GM19043 (cell line): ENCODE data around the gene EMILIN3.

Experiments
- ATAC-seq: cut with Tn5 transposase; IDR thresholded peaks from one replicate; pipeline ENCODE4 v1.9.1; 2021; ENCODE audit warnings: low read depth; ENCODE audit not compliant: unreplicated experiment

The EMILIN3 gene

DNA sequence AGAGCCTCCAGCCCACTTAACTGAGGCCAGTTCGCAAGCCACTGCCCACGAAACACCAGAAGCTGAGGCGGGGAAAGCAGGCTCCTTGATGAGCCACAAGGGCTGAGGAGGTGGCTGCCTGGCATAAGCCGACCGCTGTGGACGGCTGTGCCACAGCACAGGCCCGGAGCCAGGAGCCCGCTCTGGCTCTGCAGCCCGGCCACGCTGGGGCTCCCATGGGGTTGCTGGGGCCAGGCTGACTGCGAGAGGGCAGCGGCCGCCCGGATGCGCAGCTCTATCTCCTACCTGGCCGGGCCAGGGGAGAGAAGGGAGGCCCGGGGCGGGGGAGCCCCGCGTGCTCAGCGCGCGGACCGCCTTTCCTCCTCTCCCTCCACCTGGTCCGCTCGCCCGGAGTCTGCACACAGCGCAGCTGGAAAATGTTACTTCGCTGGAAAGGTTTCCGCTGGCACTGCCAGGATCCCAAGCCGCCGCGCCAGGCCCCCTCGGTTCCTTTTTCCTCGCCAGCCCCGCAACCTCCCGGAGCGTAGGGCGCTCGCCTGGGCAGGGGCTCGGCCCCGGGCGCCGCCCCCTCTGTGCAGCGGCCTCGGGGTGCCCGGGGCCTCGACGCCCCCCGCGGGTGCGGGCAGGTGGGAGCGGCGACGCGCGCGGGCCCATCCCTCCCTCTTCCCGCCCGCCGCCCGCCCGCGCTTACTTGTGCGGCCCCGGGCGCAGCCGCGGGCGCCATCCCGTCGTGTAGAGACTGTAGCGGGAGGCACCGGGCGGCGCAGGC lies 657 bp downstream of the EMILIN3 start:
- ATAC-seq = no peak

DNA sequence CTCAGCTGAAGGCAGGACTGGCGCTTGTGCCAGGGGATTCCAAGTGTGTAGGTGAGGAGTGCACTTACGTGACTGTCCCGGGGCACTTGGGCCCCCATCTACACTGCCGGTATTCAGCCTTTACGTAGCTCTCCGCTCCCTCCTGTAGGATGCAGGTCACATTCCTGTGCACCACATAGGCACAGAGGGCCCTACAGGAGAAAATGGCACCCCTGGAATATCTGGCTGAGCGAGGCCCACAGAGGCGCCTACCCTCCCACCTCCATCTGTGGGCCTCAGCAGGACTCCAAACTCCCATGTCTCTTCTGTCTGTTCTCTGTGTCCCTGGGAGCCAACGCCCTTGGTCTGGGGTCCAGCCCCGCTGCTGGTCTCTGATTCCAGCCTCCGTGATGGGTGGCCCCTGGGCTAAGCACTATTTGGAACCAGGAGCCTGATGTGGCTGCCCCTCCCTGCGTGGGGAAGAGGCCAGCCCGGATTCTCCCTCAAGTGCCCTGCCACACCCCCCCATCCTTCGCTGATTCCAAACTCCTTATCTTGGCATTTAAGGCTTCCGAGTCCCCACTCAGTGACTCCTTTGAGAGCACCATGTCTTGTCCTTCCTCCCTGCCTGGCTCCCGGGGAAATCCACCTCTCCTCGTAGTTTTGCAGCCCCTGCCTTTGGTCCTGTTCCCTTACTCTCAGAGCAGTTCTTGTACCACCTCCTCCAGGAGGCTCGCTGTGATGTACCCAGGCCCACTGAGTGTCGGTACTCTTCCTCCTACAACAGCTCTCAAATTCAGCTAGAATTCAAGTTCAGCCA lies 1.5 kb downstream of the EMILIN3 start:
- no peak for ATAC-seq

GRCh38 chr20:41364236-41364855 lies 2.3 kb downstream of the EMILIN3 start:
- no peak for ATAC-seq

DNA sequence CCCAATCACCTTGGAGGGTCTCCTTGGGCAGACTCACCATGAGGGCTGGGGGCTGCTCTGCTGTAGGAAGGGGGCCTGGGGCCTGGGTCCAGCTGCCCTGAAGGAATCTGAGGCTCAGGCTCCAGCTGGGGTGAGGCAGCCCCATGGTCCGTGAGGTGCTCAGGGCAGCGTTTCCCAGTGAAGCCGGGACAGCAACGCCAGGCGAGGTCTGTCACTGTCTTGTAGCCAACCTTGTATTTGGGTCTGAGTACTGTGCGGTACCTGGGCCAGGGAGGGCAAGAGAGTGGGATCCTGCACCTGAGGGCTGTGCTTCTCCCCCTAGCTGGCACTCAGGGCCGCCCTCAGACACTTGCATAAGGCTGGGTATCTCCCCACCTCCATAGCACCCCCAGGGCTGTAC lies 3.0 kb downstream of the EMILIN3 start:
- no peak for ATAC-seq

DNA sequence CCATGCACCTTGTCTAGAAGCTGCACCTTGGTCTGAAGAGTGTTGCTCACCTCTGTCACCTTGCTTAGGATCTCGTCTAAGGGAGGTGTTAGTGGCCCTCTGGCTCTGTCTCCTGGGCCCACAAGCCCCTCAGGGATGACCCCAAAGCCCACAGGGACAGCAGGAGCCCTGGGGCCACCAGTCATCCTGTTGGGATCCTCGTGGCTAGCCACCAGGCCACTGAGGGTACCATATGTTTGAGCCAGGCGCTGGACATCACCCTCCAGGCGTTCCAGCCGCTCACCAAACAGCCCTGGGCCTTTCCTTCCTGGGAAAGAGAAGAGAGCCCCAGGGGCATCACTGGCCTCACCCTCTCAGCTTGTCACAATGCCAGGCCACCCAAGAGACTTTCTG lies 3.9 kb downstream of the EMILIN3 start:
- no peak for ATAC-seq

DNA sequence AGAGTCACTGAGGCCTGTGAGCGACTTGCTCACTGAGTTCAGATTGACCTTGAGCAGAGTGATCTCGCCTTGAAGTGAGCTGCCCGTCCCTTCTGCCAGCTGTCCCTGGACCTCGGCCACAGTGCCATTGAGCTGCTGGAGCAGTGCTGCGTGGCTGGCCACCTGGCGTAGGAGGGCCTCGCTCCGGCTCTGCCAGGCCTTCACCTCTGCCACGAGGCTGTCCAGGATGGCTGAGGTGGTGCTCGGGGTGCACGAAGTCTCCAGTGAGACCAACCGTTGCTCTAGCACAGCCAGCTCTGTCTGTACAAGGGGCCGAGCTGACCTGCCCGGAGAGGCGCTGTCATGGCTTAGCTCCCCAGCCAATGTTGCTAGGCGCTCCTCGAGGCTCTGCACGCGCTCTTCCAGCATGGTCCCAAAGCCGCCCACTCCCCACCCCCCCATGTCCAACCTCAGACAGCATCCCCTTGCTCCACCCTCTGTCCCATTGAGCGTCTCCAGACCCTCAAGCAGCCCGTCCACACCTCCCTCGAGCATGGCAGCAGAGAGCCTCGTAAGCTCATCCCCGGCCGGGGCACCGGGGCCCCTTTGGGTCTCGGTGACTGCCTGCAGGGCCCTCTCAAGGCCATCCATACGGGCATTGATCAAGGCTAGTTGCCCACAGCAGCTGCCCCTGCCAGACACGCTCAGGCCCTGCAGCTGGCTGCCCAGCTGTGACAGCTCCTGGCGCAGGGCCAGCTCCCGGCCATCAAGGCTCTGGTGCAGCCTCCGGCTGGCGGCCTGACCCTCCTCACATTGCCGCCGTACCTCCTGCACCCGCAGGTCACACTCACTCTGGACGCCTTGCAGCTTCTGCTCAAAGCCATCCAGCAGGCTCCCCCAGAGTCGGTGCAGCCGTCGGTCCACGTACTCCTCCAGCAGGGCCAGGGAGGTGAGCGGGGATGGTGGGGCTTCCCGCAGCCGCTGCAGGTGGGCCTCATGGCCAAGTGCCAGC lies 4.6 kb downstream of the EMILIN3 start:
- no peak for ATAC-seq

DNA sequence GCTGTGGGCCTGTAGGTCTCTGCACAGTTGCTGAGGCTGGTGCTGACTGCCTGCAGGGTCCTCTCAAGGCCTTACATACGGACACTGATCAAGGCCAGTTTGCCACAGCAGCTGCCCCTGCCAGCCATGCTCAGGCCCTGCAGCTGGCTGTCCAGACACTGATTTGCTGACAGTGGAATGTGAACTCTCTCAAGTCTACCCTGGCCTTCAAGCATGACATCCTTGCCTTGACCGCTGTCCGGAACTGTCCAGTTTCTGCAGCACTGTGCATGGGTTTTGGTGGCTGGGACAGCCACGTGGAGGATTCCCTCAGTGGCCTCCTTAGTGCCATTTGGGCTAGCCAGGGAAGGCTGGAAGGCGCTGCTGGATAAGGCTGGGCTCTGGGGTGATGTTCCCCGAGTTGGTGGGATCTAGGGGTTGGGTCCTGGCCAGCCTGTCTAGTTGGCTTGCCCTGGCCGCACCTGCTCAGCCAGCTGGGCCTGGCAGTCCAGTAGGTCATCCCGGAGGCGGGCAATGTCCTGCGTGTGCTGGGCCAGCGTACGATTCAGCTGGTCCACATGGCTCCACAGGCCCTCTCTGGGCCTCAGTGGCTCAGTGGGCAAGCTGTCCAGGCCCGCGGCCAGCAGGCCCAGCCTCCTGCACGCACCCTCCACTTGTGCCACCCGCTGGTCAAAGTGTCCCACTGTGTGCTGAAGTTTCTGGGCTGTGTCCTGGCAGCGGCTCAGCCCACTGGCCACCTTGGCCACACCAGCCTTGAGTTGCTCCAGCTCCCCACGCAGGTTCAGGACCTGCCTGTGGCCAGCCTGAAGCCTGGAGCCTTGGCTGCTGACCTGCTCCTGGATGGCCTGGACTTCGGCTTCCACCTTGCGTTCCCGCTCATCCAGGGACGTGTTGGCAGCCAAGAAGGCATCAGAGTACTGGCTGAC lies 5.5 kb downstream of the EMILIN3 start:
- ATAC-seq = no peak

DNA sequence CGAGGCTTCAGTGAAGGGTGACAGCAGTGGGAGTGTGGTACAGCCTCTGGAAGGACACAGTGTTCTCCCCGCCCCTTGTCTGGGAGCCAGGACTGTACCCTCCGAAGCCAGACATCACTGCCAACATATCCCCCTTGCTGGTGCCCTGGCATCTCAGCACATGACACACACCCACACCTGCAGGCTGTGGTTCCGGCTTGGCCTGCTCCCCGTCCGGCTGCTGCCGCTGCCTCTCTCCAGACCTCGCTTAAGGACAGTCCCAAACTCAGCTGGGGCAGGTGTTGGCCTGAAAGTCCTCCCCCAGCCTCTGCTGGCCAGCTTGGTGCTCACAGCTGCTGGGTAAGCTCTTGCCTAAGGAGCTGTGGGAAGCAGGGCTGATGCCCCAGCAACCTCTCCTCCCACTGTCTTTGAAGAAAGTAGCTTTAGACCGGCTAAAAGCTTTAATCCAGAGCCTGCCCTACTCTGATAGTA lies 7.0 kb downstream of the EMILIN3 start:
- no peak for ATAC-seq

DNA sequence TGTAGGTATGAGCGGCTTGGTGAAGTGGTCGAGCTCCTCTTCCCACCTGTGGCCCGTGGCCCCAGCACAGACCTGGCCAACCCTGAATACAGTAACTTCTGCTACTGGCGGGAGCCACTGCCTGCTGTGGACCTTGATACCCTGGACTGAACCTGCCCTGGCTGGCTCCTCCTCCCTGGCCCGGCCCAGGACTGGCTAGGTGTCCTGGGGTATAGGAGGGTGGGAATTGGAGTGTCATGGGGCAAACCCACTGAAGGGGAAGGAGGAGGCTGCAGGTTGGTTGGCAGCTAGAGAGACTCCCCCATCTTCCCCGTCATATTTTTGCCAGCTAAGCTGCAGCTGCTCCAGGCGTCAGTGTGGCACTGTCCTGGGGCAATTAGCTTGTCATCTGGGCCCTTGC lies 7.9 kb downstream of the EMILIN3 start:
- ATAC-seq = no peak

GRCh38 chr20:41358230-41358629 lies 8.4 kb downstream of the EMILIN3 start:
- no peak for ATAC-seq

DNA sequence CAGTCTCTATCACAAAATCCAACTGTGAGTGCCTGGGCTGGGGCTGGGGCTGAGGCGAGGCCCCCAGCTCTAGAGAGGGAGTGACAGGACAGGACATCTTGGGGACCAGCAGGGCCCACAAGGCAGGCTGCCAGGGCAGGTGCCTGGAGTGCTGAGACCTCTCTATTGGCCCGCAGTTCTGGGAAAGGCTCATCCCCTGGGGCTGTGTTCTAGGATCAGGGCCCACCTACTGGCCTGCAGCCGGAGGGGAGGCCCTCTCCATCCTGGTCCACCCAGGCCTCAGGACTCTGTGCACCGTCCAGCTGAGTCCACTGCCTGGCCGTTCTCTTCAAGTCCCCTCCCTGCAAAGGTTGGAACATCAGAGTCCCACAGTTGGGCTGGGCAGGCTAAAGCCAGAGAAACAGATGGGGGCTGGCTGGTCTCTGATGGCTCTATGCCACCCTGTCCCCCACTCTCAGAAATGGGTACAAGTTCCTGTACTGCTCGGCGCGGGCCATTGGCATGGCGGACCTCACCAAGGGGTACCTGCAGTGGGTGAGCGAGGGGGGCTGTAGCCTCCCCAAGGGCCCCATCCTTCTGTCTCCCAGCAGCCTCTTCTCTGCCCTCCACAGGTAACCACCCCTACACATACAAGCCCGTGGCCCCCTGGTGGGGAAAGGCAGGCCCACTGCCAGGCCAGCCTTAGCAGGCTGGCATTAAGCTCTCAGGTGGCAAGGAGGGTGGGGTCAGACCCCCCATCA lies 9.0 kb downstream of the EMILIN3 start:
- ATAC-seq = no peak

DNA sequence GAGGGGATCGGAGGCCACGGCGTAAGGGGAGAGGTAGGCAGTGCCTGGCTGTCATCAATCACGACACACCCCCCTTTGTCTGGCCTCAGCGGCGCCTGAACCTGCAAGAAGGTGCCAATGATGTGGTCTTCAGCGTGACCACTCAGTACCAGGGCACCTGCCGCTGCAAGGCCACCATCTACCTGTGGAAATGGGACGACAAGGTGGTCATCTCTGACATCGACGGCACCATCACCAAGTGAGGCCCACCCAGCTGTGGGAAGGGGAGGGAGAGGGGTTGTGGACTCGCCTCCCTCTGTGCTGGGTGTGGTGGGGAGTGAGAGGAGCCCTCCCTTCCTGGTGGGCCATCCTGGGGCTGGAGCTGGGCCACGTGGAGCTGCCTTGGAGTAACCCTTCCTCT lies 9.7 kb downstream of the EMILIN3 start:
- no peak for ATAC-seq

DNA sequence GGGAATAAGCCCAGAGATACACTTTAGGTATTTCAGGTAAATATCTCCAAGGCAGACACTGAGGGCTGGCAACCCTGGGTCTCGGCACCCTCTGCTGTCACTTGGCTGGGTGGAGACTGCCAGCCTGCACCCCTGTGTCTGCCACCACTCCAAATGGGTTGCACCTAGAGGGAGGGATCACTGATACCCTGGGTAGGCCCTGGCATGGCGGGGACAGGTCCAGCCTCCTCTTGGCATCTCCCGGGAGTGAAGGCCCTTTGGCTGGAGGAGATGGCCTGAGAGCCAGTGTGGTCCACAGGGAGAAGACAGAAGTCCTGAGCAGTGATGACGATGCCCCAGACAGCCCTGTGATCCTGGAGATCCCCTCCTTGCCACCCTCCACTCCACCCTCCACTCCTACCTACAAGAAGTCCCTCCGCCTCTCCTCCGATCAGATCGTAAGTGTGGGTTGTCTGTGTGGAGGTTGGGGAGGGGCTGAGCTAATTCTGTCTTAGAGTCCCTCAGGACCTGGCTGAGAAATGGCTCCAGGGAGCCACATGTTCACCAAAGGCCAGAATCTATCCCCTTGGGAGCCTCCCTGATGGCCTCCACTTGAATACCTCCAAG lies 10.9 kb downstream of the EMILIN3 start:
- ATAC-seq = no peak

- no peak for ATAC-seq
Observed at GRCh38 chr20:41355192-41355591, 11.4 kb downstream of the EMILIN3 start.

DNA sequence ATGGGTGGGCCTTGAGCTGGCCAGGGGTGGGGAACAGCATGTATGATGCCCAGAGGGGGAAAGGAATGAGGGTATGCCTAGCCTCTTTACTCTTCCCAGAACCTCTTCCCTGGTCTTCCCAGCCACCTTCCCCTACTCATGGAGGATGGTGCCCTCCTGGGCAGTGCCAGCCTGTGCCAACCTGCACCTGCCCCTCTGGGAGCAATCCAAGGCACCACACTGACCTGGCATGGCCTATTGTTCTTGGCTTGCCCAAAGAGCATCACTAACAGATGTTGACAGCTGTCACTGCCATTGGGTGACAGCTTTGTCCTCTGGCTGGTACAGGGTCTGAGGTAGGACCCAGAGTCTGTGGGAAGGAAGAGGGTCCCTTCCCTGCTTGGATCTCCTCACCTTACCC lies 13.1 kb downstream of the EMILIN3 start:
- ATAC-seq = no peak

- ATAC-seq = no peak
Observed at GRCh38 chr20:41352666-41353065, 14.0 kb downstream of the EMILIN3 start.

GRCh38 chr20:41352106-41352505 lies 14.5 kb downstream of the EMILIN3 start:
- no peak for ATAC-seq

DNA sequence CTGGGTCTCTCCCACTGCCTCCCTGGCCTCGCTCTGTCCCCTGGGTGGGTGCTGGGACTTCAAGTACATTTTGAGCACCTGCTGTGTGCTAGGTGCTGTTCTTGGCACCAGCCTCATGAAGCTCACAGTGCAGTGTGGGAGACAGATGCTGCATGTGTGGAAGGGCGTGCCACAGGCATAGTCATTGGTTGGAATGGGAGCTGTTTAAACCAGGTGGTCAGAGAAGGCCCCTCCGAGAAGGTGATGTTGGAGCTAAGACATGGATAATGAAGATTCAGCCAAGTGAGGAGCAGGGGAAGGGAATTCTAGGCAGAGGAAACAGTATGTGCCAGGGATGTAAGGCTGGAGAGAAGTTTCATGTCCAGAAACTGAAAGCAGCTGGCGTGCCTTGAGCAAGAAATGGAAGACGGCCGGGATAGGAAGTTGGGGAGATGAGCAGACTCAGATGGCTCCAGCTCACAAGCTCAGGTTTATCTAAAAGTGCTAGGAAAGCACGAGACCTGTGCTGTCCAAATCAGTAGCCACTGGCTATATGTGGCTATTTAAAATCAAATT lies 16.1 kb downstream of the EMILIN3 start:
- ATAC-seq = no peak
